OCI-LY3 (cell line): ENCODE results near the gene MRGPRE.

Experiments
- H2AFZ ChIP-seq: fragments of 200-600, 300-600 bp; shearing (Covaris generic); 2 replicates; pipeline ENCODE4 v1.6.0; 2014; ENCODE audit warnings: antibody characterized with exemption, low read depth, low read length
- H3K27ac ChIP-seq: fragments of 200-600, 300-600 bp; sonication (generic); 2 replicates; pipeline ENCODE4 v1.5.1; 2014; ENCODE audit warnings: mild to moderate bottlenecking, low read length, moderate library complexity, mixed read lengths
- H3K27me3 ChIP-seq: fragments of 200-600, 300-600 bp; sonication (generic); 2 replicates; pipeline ENCODE4 v1.6.1; 2014; ENCODE audit warnings: low read depth, low read length, mixed read lengths
- H3K36me3 ChIP-seq: fragments of 200-600, 300-600 bp; sonication (generic); replicated peaks from 2 replicates; pipeline ENCODE3; 2014; ENCODE audit warnings: low read depth, low read length, mixed read lengths
- H3K4me1 ChIP-seq: fragments of 300-600, 200-600 bp; sonication (generic); 2 replicates; pipeline ENCODE4 v1.6.1; 2014; ENCODE audit warnings: low read length, mixed read lengths
- H3K4me2 ChIP-seq: fragments of 200-600, 300-600 bp; sonication (generic); 2 replicates; pipeline ENCODE4 v1.6.1; 2014; ENCODE audit warnings: low read length, mixed read lengths
- H3K4me3 ChIP-seq: fragments of 300-600, 200-600 bp; sonication (generic); 2 replicates; pipeline ENCODE4 v1.5.1; 2014; ENCODE audit warnings: antibody characterized with exemption, mild to moderate bottlenecking, low read length, moderate library complexity
- H3K79me2 ChIP-seq: fragments of 300-600, 200-600 bp; shearing (Covaris generic); 2 replicates; pipeline ENCODE4 v1.6.1; 2014; ENCODE audit warnings: mild to moderate bottlenecking, low read length, mixed read lengths
- H3K9ac ChIP-seq: fragments of 300-600, 200-600 bp; shearing (Covaris generic); 2 replicates; pipeline ENCODE4 v1.6.0; 2014; ENCODE audit warnings: mild to moderate bottlenecking, low read length, moderate library complexity
- H3K9me3 ChIP-seq: fragments of 200-600, 300-600 bp; shearing (Covaris generic); 2 replicates; pipeline ENCODE4 v1.6.1; 2014; ENCODE audit warnings: low read length, mixed read lengths; ENCODE audit not compliant: insufficient read depth
- H4K20me1 ChIP-seq: fragments of 200-600, 300-600 bp; sonication (generic); 2 replicates; pipeline ENCODE4 v1.6.1; 2016; ENCODE audit warnings: low read length, mixed read lengths; ENCODE audit not compliant: insufficient read depth
- EZH2phosphoT487 ChIP-seq: fragments of 200-600 bp; shearing (Covaris generic); IDR thresholded peaks from 2 replicates; pipeline ENCODE4 v1.6.1; 2018; ENCODE audit warnings: antibody characterized with exemption, mixed run types, low read depth
- TF ChIP-seq, protein P1 (sequence below): fragments of 200-600, 300-600 bp; sonication (generic); IDR thresholded peaks from 2 replicates; pipeline ENCODE4 v1.5.1; 2014; ENCODE audit warnings: antibody characterized with exemption, low read length, low read depth

The MRGPRE gene

DNA sequence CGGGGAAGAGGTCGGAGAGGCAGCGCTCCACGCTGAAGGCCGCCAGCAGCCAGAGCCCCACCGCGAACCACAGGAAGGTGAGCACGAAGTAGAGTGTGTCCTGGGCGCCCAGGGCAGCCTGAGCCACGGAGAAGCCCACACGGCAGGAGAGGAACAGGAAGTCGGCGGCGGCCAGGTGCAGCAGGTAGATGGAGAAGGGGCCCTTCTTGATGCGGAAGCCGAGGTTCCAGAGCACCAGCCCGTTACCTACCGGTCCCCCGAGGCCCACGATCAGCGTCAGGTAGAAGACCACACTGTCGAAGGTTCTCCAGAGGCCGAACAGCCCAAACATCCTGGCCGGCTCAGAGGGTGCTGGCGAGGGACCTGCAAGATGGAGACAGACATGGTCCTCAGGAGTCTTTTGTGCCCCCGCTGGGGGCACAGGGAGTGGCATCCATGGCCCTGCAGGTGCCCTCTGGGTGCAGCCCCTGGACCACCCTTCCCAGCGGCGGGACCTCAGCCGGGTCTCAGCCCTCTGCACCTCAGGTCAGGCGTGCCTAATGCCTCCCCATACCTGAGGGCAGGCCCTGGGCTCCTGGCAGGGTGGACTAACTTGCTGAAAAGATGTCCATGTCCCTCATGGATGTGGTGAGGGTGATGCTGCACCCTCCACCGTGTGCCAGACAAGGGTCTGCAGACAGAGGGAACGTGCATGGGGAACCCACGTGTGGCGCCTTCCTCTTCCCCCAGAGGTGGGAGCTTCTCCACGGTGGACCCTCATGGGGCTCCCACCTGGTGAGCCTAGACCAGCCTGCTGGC is 13.5 kb downstream of the MRGPRE start, which contains the start of gene MRGPRG:
Gene MRGPRG (minus strand): TSS at position 331 of the 798 bp plus-strand sequence. CDS start 0 bp downstream, at position 331.
- no peaks in the 10 kb centered on the region for H3K4me1 ChIP-seq
- H3K36me3 ChIP-seq: no peaks in the 10 kb centered on the region
- H3K27me3 ChIP-seq: peaks cover 7% of the 10 kb centered on the region
- H3K4me3 ChIP-seq: no peak within 1 kb of the TSS
- no peak within 1 kb of the TSS for H3K27ac ChIP-seq
- H2AFZ ChIP-seq: no peak within 1 kb of the TSS
- H4K20me1 ChIP-seq: no peaks in the 10 kb centered on the region
- H3K4me2 ChIP-seq: no peak within 1 kb of the TSS
- no peaks in the 10 kb centered on the region for H3K9me3 ChIP-seq
- H3K79me2 ChIP-seq: no peaks in the 10 kb centered on the region
- no peak within 1 kb of the TSS for H3K9ac ChIP-seq
- TF ChIP-seq, protein P1, sequence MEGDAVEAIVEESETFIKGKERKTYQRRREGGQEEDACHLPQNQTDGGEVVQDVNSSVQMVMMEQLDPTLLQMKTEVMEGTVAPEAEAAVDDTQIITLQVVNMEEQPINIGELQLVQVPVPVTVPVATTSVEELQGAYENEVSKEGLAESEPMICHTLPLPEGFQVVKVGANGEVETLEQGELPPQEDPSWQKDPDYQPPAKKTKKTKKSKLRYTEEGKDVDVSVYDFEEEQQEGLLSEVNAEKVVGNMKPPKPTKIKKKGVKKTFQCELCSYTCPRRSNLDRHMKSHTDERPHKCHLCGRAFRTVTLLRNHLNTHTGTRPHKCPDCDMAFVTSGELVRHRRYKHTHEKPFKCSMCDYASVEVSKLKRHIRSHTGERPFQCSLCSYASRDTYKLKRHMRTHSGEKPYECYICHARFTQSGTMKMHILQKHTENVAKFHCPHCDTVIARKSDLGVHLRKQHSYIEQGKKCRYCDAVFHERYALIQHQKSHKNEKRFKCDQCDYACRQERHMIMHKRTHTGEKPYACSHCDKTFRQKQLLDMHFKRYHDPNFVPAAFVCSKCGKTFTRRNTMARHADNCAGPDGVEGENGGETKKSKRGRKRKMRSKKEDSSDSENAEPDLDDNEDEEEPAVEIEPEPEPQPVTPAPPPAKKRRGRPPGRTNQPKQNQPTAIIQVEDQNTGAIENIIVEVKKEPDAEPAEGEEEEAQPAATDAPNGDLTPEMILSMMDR: no peak
- no peak for TF ChIP-seq EZH2phosphoT487

- no peaks in the 10 kb centered on the region for H3K9me3 ChIP-seq
- no peaks in the 10 kb centered on the region for H3K4me1 ChIP-seq
- H4K20me1 ChIP-seq: no peaks in the 10 kb centered on the region
- no peak overlapping the region for H3K4me2 ChIP-seq
- no peak overlapping the region for H3K27ac ChIP-seq
- peaks cover 7% of the 10 kb centered on the region for H3K27me3 ChIP-seq
- no peaks in the 10 kb centered on the region for H3K36me3 ChIP-seq
- H3K4me3 ChIP-seq: no peak overlapping the region
- H3K79me2 ChIP-seq: no peaks in the 10 kb centered on the region
- H3K9ac ChIP-seq: no peak overlapping the region
- no peak overlapping the region for H2AFZ ChIP-seq
- no peak for TF ChIP-seq EZH2phosphoT487
- TF ChIP-seq, protein P1: no peak
Measured at GRCh38 chr11:3217818-3218482, 14.3 kb downstream of the MRGPRE start.

- H3K4me1 ChIP-seq: no peaks in the 10 kb centered on the region
- H3K9me3 ChIP-seq: no peaks in the 10 kb centered on the region
- H3K9ac ChIP-seq: no peak overlapping the region
- H3K4me3 ChIP-seq: no peak overlapping the region
- H3K36me3 ChIP-seq: no peaks in the 10 kb centered on the region
- H3K79me2 ChIP-seq: no peaks in the 10 kb centered on the region
- no peaks in the 10 kb centered on the region for H4K20me1 ChIP-seq
- peaks cover 7% of the 10 kb centered on the region for H3K27me3 ChIP-seq
- TF ChIP-seq, protein P1: no peak
- TF ChIP-seq EZH2phosphoT487: no peak
- no peak overlapping the region for H3K27ac ChIP-seq
- H3K4me2 ChIP-seq: no peak overlapping the region
- no peak overlapping the region for H2AFZ ChIP-seq
Measured at GRCh38 chr11:3216027-3216525, 16.1 kb downstream of the MRGPRE start.

GRCh38 chr11:3215346-3216026 is 16.7 kb downstream of the MRGPRE start:
- Histone ChIP-seq H3K4me1 (no peaks in the 10 kb centered on the region), H3K36me3 (no peaks in the 10 kb centered on the region), H3K4me3 (no peak overlapping the region), H4K20me1 (no peaks in the 10 kb centered on the region), H3K9ac (no peak overlapping the region), H3K27ac (no peak overlapping the region), H3K4me2 (no peak overlapping the region), H3K79me2 (no peaks in the 10 kb centered on the region), H2AFZ (no peak overlapping the region), H3K27me3 (peaks cover 7% of the 10 kb centered on the region), H3K9me3 (no peaks in the 10 kb centered on the region)
- TF ChIP-seq EZH2phosphoT487: no peak
- TF ChIP-seq, protein P1: no peak
